ENCODE data around the gene NFIA.

Gene NFIA

GRCh38 chr1:61223140-61223539 is 140.8 kb downstream of the NFIA start:
- no peak overlapping the region for H3K4me3 ChIP-seq (ENCODE audit: low read length)
- DNase-seq (ENCODE audit: low read depth, low spot score), result no peak

- H3K4me3 ChIP-seq (ENCODE audit: low read length), result no peak overlapping the region
- DNase-seq (ENCODE audit: low read depth, low spot score), result no peak
These were observed 142.2 kb downstream of the NFIA start for GRCh38 chr1:61224609-61225008.

- no peak for DNase-seq (ENCODE audit: low read depth, low spot score)
- no peak overlapping the region for H3K4me3 ChIP-seq (ENCODE audit: low read length)
These were observed 143.1 kb downstream of the NFIA start for GRCh38 chr1:61225478-61225877.

- DNase-seq (ENCODE audit: low read depth, low spot score), result no peak
- no peak overlapping the region for H3K4me3 ChIP-seq (ENCODE audit: low read length)
These were observed 144.6 kb downstream of the NFIA start for GRCh38 chr1:61226791-61227567.

GRCh38 chr1:61227857-61228550 is 145.6 kb downstream of the NFIA start:
- DNase-seq (ENCODE audit: low read depth, low spot score), result no peak
- no peak overlapping the region for H3K4me3 ChIP-seq (ENCODE audit: low read length)

- no peak overlapping the region for H3K4me3 ChIP-seq (ENCODE audit: low read length)
- DNase-seq (ENCODE audit: low read depth, low spot score), result no peak
These were observed 148.2 kb downstream of the NFIA start for GRCh38 chr1:61230523-61230922.

- DNase-seq (ENCODE audit: low read depth, low spot score), result no peak
These were observed 149.4 kb downstream of the NFIA start for GRCh38 chr1:61231795-61232194.

GRCh38 chr1:61233121-61233660 is 150.8 kb downstream of the NFIA start:
- H3K4me3 ChIP-seq (ENCODE audit: low read length), result no peak overlapping the region
- no peak for DNase-seq (ENCODE audit: low read depth, low spot score)

More at GRCh38 chr1:61231795-61232194, 149.4 kb downstream of the NFIA start:
- H3K4me3 ChIP-seq (ENCODE audit: low read length), result no peak overlapping the region

GRCh38 chr1:61234587-61234919 is 152.2 kb downstream of the NFIA start:
- DNase-seq (ENCODE audit: low read depth, low spot score), result no peak
- H3K4me3 ChIP-seq (ENCODE audit: low read length), result no peak overlapping the region

- no peak overlapping the region for H3K4me3 ChIP-seq (ENCODE audit: low read length)
- no peak for DNase-seq (ENCODE audit: low read depth, low spot score)
These were observed 154.8 kb downstream of the NFIA start for GRCh38 chr1:61237147-61237546.

GRCh38 chr1:61237659-61238358 is 155.4 kb downstream of the NFIA start:
- no peak overlapping the region for H3K4me3 ChIP-seq (ENCODE audit: low read length)
- DNase-seq (ENCODE audit: low read depth, low spot score), result no peak

GRCh38 chr1:61238359-61238665 is 156.0 kb downstream of the NFIA start:
- H3K4me3 ChIP-seq (ENCODE audit: low read length), result no peak overlapping the region
- DNase-seq (ENCODE audit: low read depth, low spot score), result no peak

- no peak for DNase-seq (ENCODE audit: low read depth, low spot score)
- H3K4me3 ChIP-seq (ENCODE audit: low read length), result no peak overlapping the region
These were observed 158.5 kb downstream of the NFIA start for GRCh38 chr1:61240878-61241277.

- H3K4me3 ChIP-seq (ENCODE audit: low read length), result no peak overlapping the region
- DNase-seq (ENCODE audit: low read depth, low spot score), result no peak
These were observed 159.1 kb downstream of the NFIA start for GRCh38 chr1:61241411-61241838.

- no peak for DNase-seq (ENCODE audit: low read depth, low spot score)
- no peak overlapping the region for H3K4me3 ChIP-seq (ENCODE audit: low read length)
These were observed 159.6 kb downstream of the NFIA start for GRCh38 chr1:61241973-61242381.

- no peak for DNase-seq (ENCODE audit: low read depth, low spot score)
- no peak overlapping the region for H3K4me3 ChIP-seq (ENCODE audit: low read length)
These were observed 161.8 kb downstream of the NFIA start for GRCh38 chr1:61244114-61244513.

- no peak overlapping the region for H3K4me3 ChIP-seq (ENCODE audit: low read length)
- no peak for DNase-seq (ENCODE audit: low read depth, low spot score)
These were observed 163.5 kb downstream of the NFIA start for GRCh38 chr1:61245696-61246400.

GRCh38 chr1:61247051-61247825 is 164.9 kb downstream of the NFIA start:
- no peak for DNase-seq (ENCODE audit: low read depth, low spot score)

More at GRCh38 chr1:61247051-61247825, 164.9 kb downstream of the NFIA start:
- no peak overlapping the region for H3K4me3 ChIP-seq (ENCODE audit: low read length)
